Parathyroid adenoma (tissue), 2 donors: ENCODE data around the gene AKR1B1.

ENCODE experiments used
- H2AFZ ChIP-seq: fragments of 300-600 bp; sonication (generic); one replicate; pipeline ENCODE4 v1.7.0; 2017; ENCODE audit warnings: antibody characterized with exemption, mild to moderate bottlenecking
- H3K27ac ChIP-seq: fragments of 300-600 bp; sonication (generic); one replicate; pipeline ENCODE4 v1.7.0; 2017
- H3K27me3 ChIP-seq: fragments of 300-600 bp; sonication (generic); one replicate; pipeline ENCODE4 v1.7.0; 2017; ENCODE audit warnings: low read length; ENCODE audit not compliant: control insufficient read depth, insufficient read depth
- H3K36me3 ChIP-seq: fragments of 300-600 bp; sonication (generic); one replicate; pipeline ENCODE4 v1.7.0; 2017; ENCODE audit warnings: low read length; ENCODE audit not compliant: control insufficient read depth, insufficient read depth
- H3K4me1 ChIP-seq: fragments of 300-600 bp; sonication (generic); one replicate; pipeline ENCODE4 v1.7.0; 2017; ENCODE audit warnings: control low read depth
- H3K4me2 ChIP-seq: fragments of 300-600 bp; sonication (generic); one replicate; pipeline ENCODE4 v1.7.0; 2017; ENCODE audit warnings: low read length
- H3K4me3 ChIP-seq: fragments of 300-600 bp; sonication (generic); one replicate; pipeline ENCODE4 v1.7.0; 2017; ENCODE audit warnings: low read depth, low read length
- H3K79me2 ChIP-seq: fragments of 300-600 bp; sonication (generic); one replicate; pipeline ENCODE4 v1.7.0; 2017; ENCODE audit warnings: control low read depth
- H3K9ac ChIP-seq: fragments of 300-600 bp; sonication (generic); one replicate; pipeline ENCODE4 v1.7.0; 2017; ENCODE audit warnings: mild to moderate bottlenecking
- H3K9me3 ChIP-seq: fragments of 300-600 bp; sonication (generic); one replicate; pipeline ENCODE4 v1.7.0; 2017; ENCODE audit warnings: low read length; ENCODE audit not compliant: control insufficient read depth
- TF ChIP-seq, protein P1 (sequence below): fragments of 300-600 bp; sonication (generic); IDR thresholded peaks from one replicate; pipeline ENCODE4 v1.7.0; 2017; ENCODE audit warnings: antibody characterized with exemption, mild to moderate bottlenecking
- donor health status: primary hyperparathyroidism.

AKR1B1 gene

DNA sequence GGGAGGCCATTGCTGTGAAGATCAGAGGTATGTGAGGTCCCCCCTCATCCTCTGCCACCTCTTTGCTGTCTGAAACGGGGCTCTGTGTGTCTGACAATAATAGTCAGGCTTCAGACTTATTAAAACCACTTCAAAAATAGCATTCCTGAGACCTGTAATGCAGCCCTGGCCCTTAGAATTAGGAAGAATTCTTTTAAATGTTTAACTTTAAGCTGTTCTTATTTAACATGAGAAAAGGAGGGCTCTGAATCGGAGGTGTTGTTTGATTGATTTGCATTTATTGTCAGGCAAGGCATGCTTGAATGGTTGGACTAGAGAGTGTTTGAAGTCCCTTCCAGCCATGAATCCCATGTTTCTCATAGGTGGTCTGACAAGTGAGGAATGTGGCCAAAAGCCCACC is 52.5 kb downstream of the AKR1B1 start:
- Histone ChIP-seq H3K4me1 (no peaks in the 10 kb centered on the region), H3K27ac (no peak overlapping the region), H3K9me3 (no peaks in the 10 kb centered on the region), H2AFZ (no peak overlapping the region), H3K4me3 (no peak overlapping the region), H3K4me2 (no peak overlapping the region), H3K79me2 (no peaks in the 10 kb centered on the region), H3K9ac (no peak overlapping the region), H3K27me3 (no peaks in the 10 kb centered on the region), H3K36me3 (no peaks in the 10 kb centered on the region)
- TF ChIP-seq, protein P1, sequence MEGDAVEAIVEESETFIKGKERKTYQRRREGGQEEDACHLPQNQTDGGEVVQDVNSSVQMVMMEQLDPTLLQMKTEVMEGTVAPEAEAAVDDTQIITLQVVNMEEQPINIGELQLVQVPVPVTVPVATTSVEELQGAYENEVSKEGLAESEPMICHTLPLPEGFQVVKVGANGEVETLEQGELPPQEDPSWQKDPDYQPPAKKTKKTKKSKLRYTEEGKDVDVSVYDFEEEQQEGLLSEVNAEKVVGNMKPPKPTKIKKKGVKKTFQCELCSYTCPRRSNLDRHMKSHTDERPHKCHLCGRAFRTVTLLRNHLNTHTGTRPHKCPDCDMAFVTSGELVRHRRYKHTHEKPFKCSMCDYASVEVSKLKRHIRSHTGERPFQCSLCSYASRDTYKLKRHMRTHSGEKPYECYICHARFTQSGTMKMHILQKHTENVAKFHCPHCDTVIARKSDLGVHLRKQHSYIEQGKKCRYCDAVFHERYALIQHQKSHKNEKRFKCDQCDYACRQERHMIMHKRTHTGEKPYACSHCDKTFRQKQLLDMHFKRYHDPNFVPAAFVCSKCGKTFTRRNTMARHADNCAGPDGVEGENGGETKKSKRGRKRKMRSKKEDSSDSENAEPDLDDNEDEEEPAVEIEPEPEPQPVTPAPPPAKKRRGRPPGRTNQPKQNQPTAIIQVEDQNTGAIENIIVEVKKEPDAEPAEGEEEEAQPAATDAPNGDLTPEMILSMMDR, result no peak

DNA sequence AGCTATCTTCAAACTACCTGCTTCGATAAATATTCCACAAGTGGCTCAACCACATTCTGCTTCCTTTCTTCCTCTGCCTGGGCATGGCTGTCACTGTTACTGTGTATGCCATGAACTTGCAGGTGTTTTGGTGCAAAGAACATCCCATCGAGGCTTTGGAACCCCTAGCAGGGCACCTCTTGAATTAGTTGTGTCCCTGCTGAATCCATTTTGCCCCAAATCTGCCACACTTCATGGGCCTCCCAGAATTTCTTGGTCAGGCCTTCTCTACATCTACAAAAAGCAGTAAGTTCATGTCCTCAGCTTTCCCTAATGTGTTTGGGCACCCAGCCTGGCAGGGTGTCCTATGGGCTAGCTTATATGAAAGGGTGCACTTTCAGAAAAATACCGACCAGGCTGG is 53.6 kb downstream of the AKR1B1 start:
- Histone ChIP-seq H3K79me2 (no peaks in the 10 kb centered on the region), H3K4me3 (no peak overlapping the region), H2AFZ (no peak overlapping the region), H3K36me3 (no peaks in the 10 kb centered on the region), H3K27me3 (no peaks in the 10 kb centered on the region), H3K4me1 (no peaks in the 10 kb centered on the region), H3K9ac (no peak overlapping the region), H3K4me2 (no peak overlapping the region), H3K9me3 (no peaks in the 10 kb centered on the region), H3K27ac (no peak overlapping the region)
- TF ChIP-seq, protein P1, result no peak

DNA sequence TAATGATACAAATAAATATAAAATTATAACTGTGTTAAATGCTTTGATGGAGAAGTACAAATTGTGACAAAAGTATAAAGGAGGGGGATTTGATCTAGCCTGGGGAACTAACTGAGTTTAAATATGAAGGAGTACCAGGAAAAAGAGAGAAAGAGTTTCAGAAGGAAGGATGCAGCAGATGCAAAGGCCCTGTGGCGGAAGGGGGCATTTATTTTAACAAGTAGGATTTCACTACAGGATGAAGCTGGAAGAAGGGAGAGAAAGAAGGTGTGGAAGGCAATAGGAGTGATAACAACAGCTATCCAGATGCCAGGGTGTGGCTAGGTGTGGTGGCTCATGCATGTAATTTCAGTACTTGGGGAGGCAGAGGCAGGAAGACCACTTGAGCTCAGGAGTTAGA is 55.8 kb downstream of the AKR1B1 start:
- Histone ChIP-seq H3K79me2 (no peaks in the 10 kb centered on the region), H3K36me3 (no peaks in the 10 kb centered on the region), H3K9me3 (no peaks in the 10 kb centered on the region), H3K27ac (no peak overlapping the region), H3K27me3 (no peaks in the 10 kb centered on the region), H3K4me1 (no peaks in the 10 kb centered on the region), H3K9ac (no peak overlapping the region), H2AFZ (no peak overlapping the region), H3K4me3 (no peak overlapping the region), H3K4me2 (no peak overlapping the region)
- TF ChIP-seq, protein P1, result no peak

DNA sequence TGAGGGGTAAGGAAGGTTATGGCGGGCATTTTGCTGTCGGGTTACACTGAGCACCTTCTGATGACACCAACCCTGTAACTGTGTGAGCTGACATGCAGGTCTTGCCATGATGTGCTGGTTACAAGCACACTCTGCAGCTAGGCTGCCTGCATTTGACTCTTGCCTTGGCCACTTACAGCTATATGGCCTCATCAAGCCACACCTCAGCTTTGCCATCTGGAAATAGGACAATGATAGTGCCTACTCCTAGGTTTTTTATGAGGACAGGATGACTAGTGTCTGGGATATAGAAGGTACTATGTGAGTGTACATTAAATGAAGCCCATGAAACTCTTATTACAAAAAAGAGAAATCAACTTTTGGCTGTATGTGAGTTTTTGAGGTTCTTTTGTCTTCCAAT is 58.0 kb downstream of the AKR1B1 start:
- TF ChIP-seq, protein P1, result no peak
- no peak overlapping the region for H3K9ac ChIP-seq
- no peak overlapping the region for H3K4me3 ChIP-seq
- H3K4me1 ChIP-seq, result no peaks in the 10 kb centered on the region
- no peaks in the 10 kb centered on the region for H3K79me2 ChIP-seq
- H3K27ac ChIP-seq, result no peak overlapping the region
- no peaks in the 10 kb centered on the region for H3K36me3 ChIP-seq
- no peak overlapping the region for H3K4me2 ChIP-seq
- H3K9me3 ChIP-seq, result no peaks in the 10 kb centered on the region
- no peak overlapping the region for H2AFZ ChIP-seq
- no peaks in the 10 kb centered on the region for H3K27me3 ChIP-seq

DNA sequence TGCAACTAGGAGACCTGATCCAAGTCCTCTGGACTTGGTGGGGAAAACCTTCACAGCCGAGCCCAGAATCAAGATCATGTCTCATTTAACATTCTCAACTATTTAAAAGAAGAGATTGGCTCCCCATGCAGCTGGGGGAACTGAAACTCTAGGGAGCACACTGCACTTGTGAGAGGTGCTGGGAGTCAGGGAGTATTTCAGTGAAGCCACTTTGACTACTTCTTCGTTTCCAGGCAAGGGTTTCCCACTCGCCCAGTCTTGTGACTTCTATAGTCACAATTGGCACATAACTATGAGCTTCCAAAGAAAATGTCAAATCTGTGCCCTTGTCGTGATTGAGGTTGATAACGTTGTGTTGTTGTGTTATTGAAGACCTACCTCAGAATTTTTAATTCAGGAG is 62.9 kb downstream of the AKR1B1 start:
- Histone ChIP-seq H3K9ac (no peak overlapping the region), H3K79me2 (no peaks in the 10 kb centered on the region), H3K9me3 (no peaks in the 10 kb centered on the region), H3K4me1 (no peaks in the 10 kb centered on the region), H2AFZ (no peak overlapping the region), H3K4me3 (no peak overlapping the region), H3K27me3 (no peaks in the 10 kb centered on the region), H3K4me2 (no peak overlapping the region), H3K36me3 (no peaks in the 10 kb centered on the region), H3K27ac (no peak overlapping the region)
- TF ChIP-seq, protein P1, result no peak
